ENCODE data around the gene GALK2.
"Not testable (repeated sequence)": the region's sequence is repeated elsewhere in the genome, so short reads cannot be mapped to it uniquely, and the experiment has no call there.

Gene GALK2

GRCh38 chr15:49189631-49190030 is 19.6 kb downstream of the GALK2 start:
- TF ChIP-seq, protein P1, sequence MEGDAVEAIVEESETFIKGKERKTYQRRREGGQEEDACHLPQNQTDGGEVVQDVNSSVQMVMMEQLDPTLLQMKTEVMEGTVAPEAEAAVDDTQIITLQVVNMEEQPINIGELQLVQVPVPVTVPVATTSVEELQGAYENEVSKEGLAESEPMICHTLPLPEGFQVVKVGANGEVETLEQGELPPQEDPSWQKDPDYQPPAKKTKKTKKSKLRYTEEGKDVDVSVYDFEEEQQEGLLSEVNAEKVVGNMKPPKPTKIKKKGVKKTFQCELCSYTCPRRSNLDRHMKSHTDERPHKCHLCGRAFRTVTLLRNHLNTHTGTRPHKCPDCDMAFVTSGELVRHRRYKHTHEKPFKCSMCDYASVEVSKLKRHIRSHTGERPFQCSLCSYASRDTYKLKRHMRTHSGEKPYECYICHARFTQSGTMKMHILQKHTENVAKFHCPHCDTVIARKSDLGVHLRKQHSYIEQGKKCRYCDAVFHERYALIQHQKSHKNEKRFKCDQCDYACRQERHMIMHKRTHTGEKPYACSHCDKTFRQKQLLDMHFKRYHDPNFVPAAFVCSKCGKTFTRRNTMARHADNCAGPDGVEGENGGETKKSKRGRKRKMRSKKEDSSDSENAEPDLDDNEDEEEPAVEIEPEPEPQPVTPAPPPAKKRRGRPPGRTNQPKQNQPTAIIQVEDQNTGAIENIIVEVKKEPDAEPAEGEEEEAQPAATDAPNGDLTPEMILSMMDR (conservative IDR thresholded peaks at IDR 0.05; ENCODE audit: low read depth) = no peak
- CTCF ChIA-PET = no interaction called here
- DNase-seq (ENCODE audit: low spot score) = no peak
- no peak overlapping the region for H3K27ac ChIP-seq
- POLR2A ChIA-PET (ENCODE audit: low non-redundant PET) = no interaction called here

- no peak for DNase-seq (ENCODE audit: low spot score)
- ChIA-PET CTCF (no interaction called here), POLR2A (ENCODE audit: low non-redundant PET) (no interaction called here)
- no peak overlapping the region for H3K27ac ChIP-seq
- TF ChIP-seq, protein P1 (conservative IDR thresholded peaks at IDR 0.05; ENCODE audit: low read depth) = no peak
These were observed 20.5 kb downstream of the GALK2 start for GRCh38 chr15:49190586-49190985.

DNA sequence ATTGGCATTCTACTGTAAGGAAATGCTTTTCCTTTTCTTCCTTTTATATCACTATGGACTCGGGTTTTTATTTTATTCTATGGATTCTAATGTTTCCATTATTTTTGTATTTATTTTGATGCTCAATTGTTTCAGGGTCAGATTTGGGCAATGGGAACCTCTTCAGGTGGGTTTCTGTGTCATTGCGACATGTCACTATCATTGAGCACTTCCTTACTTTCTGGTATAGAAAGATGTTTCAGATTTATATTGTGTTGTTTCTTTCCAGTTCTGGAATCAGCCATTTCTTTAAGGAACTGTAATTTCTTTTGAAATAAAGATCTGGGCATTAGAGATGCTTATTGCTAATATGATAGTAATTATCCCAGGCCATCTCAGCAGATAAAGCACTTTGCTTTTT is 21.8 kb downstream of the GALK2 start:
- DNase-seq (ENCODE audit: low spot score) = no peak
- no peak overlapping the region for H3K27ac ChIP-seq
- ChIA-PET POLR2A (ENCODE audit: low non-redundant PET) (no interaction called here), CTCF (no interaction called here)
- TF ChIP-seq, protein P1 (conservative IDR thresholded peaks at IDR 0.05; ENCODE audit: low read depth) = no peak

GRCh38 chr15:49196856-49197255 is 26.8 kb downstream of the GALK2 start:
- H3K27ac ChIP-seq = no peak overlapping the region
- no peak for DNase-seq (ENCODE audit: low spot score)
- ChIA-PET CTCF (no interaction called here), POLR2A (ENCODE audit: low non-redundant PET) (no interaction called here)
- TF ChIP-seq, protein P1 (conservative IDR thresholded peaks at IDR 0.05; ENCODE audit: low read depth) = no peak

DNA sequence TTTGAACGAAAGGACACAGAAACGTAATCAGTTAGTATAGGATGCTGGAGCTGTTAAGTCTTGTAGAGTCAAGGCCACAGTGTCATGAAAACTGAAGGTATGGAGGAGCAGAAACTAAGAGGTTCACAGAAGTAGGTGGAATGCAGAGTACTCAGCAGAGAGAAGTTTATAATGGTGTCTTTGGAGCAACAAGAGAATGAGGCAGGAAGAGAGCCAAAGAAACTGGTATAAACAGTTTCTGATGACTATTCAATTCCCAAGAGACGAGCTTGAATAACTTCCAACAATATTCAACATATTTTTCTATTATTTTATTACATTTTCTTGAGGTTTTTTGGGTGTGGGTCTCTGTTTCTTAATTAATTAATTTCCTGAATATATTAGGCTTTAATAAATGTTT is 29.6 kb downstream of the GALK2 start:
- CTCF ChIA-PET = no interaction called here
- no peak for DNase-seq (ENCODE audit: low spot score)

GRCh38 chr15:49200347-49200746 is 30.3 kb downstream of the GALK2 start:
- H3K27ac ChIP-seq = no peak overlapping the region
- TF ChIP-seq, protein P1 (conservative IDR thresholded peaks at IDR 0.05; ENCODE audit: low read depth) = no peak
- no peak for DNase-seq (ENCODE audit: low spot score)
- ChIA-PET CTCF (no interaction called here), POLR2A (ENCODE audit: low non-redundant PET) (no interaction called here)

More for the DNA sequence above, 29.6 kb downstream of the GALK2 start:
- TF ChIP-seq, protein P1 (conservative IDR thresholded peaks at IDR 0.05; ENCODE audit: low read depth) = no peak
- POLR2A ChIA-PET (ENCODE audit: low non-redundant PET) = no interaction called here
- H3K27ac ChIP-seq = no peak overlapping the region

- CTCF ChIA-PET; DNase-seq (ENCODE audit: low spot score); POLR2A ChIA-PET (ENCODE audit: low non-redundant PET); H3K27ac ChIP-seq: not testable (repeated sequence)
These were observed 38.1 kb downstream of the GALK2 start for GRCh38 chr15:49208102-49208501.

All from RWPE1 (cell line).